ENCODE measurements around the gene CAMK2A.

GRCh38 chr5:150223474-150223873 lies 66.1 kb downstream of the CAMK2A start:
- TF ChIP-seq POLR2A (IDR thresholded peaks at IDR 0.05), result no peak
- no peak for TF ChIP-seq CTCF (IDR thresholded peaks at IDR 0.05)
